ENCODE results near the gene PRKCA.

Gene PRKCA

DNA sequence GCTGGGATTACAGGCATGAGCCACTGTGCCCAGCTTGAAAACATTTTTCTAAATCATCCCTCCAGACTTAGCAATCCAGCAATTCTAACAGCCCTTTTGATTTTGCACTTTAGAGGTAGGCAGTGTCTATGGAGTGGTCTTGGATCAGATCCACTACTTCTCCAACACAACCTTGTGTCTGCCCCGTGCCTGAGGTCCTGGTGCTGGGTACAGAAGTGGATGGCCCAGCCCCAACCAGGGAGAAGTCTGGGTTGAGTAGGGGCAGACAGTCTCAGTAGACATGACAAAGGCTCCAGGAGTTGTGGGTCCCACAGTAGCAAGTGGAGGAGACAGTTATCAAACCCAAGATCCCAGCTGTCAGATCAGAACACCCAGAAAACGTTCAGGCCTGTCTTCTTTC lies 460.6 kb downstream of the PRKCA start:
- TF ChIP-seq RARB (CRISPR knock-in tag; IDR thresholded peaks at IDR 0.05) (no peak), SNAI2 (CRISPR knock-in tag; IDR thresholded peaks at IDR 0.05) (no peak), OSR1 (CRISPR knock-in tag; IDR thresholded peaks at IDR 0.05) (no peak), PPARA (CRISPR knock-in tag; IDR thresholded peaks at IDR 0.05; ENCODE audit: borderline replicate concordance) (no peak), BACH2 (CRISPR knock-in tag; IDR thresholded peaks at IDR 0.05; ENCODE audit: borderline replicate concordance) (no peak), ZNF565 (CRISPR knock-in tag; conservative IDR thresholded peaks at IDR 0.05; ENCODE audit: low read depth) (no peak), ZC3H10 (CRISPR knock-in tag; IDR thresholded peaks at IDR 0.05) (no peak), ZFP3 (CRISPR knock-in tag; IDR thresholded peaks at IDR 0.05) (no peak), TCF4 (CRISPR knock-in tag; IDR thresholded peaks at IDR 0.05; ENCODE audit: borderline replicate concordance) (no peak), GLIS3 (CRISPR knock-in tag; IDR thresholded peaks at IDR 0.05) (no peak), TOX (CRISPR knock-in tag; IDR thresholded peaks at IDR 0.05; ENCODE audit: borderline replicate concordance) (no peak), CSDC2 (CRISPR knock-in tag; IDR thresholded peaks at IDR 0.05) (no peak), ARNTL (CRISPR knock-in tag; IDR thresholded peaks at IDR 0.05; ENCODE audit: borderline replicate concordance, low read depth) (no peak)
- TF ChIP-seq, protein P1, sequence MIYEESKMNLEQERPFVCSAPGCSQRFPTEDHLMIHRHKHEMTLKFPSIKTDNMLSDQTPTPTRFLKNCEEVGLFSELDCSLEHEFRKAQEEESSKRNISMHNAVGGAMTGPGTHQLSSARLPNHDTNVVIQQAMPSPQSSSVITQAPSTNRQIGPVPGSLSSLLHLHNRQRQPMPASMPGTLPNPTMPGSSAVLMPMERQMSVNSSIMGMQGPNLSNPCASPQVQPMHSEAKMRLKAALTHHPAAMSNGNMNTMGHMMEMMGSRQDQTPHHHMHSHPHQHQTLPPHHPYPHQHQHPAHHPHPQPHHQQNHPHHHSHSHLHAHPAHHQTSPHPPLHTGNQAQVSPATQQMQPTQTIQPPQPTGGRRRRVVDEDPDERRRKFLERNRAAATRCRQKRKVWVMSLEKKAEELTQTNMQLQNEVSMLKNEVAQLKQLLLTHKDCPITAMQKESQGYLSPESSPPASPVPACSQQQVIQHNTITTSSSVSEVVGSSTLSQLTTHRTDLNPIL (CRISPR knock-in tag; IDR thresholded peaks at IDR 0.05; ENCODE audit: low read depth) = no peak
- TF ChIP-seq, protein P2, sequence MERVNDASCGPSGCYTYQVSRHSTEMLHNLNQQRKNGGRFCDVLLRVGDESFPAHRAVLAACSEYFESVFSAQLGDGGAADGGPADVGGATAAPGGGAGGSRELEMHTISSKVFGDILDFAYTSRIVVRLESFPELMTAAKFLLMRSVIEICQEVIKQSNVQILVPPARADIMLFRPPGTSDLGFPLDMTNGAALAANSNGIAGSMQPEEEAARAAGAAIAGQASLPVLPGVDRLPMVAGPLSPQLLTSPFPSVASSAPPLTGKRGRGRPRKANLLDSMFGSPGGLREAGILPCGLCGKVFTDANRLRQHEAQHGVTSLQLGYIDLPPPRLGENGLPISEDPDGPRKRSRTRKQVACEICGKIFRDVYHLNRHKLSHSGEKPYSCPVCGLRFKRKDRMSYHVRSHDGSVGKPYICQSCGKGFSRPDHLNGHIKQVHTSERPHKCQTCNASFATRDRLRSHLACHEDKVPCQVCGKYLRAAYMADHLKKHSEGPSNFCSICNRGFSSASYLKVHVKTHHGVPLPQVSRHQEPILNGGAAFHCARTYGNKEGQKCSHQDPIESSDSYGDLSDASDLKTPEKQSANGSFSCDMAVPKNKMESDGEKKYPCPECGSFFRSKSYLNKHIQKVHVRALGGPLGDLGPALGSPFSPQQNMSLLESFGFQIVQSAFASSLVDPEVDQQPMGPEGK (CRISPR knock-in tag; IDR thresholded peaks at IDR 0.05; ENCODE audit: borderline replicate concordance) = no peak
- TF ChIP-seq, protein P3, sequence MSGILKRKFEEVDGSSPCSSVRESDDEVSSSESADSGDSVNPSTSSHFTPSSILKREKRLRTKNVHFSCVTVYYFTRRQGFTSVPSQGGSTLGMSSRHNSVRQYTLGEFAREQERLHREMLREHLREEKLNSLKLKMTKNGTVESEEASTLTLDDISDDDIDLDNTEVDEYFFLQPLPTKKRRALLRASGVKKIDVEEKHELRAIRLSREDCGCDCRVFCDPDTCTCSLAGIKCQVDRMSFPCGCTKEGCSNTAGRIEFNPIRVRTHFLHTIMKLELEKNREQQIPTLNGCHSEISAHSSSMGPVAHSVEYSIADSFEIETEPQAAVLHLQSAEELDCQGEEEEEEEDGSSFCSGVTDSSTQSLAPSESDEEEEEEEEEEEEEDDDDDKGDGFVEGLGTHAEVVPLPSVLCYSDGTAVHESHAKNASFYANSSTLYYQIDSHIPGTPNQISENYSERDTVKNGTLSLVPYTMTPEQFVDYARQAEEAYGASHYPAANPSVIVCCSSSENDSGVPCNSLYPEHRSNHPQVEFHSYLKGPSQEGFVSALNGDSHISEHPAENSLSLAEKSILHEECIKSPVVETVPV (CRISPR knock-in tag; IDR thresholded peaks at IDR 0.05) = no peak
- TF ChIP-seq, protein P4, sequence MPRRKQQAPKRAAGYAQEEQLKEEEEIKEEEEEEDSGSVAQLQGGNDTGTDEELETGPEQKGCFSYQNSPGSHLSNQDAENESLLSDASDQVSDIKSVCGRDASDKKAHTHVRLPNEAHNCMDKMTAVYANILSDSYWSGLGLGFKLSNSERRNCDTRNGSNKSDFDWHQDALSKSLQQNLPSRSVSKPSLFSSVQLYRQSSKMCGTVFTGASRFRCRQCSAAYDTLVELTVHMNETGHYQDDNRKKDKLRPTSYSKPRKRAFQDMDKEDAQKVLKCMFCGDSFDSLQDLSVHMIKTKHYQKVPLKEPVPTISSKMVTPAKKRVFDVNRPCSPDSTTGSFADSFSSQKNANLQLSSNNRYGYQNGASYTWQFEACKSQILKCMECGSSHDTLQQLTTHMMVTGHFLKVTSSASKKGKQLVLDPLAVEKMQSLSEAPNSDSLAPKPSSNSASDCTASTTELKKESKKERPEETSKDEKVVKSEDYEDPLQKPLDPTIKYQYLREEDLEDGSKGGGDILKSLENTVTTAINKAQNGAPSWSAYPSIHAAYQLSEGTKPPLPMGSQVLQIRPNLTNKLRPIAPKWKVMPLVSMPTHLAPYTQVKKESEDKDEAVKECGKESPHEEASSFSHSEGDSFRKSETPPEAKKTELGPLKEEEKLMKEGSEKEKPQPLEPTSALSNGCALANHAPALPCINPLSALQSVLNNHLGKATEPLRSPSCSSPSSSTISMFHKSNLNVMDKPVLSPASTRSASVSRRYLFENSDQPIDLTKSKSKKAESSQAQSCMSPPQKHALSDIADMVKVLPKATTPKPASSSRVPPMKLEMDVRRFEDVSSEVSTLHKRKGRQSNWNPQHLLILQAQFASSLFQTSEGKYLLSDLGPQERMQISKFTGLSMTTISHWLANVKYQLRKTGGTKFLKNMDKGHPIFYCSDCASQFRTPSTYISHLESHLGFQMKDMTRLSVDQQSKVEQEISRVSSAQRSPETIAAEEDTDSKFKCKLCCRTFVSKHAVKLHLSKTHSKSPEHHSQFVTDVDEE (CRISPR knock-in tag; IDR thresholded peaks at IDR 0.05) = no peak
- no peak for ATAC-seq

DNA sequence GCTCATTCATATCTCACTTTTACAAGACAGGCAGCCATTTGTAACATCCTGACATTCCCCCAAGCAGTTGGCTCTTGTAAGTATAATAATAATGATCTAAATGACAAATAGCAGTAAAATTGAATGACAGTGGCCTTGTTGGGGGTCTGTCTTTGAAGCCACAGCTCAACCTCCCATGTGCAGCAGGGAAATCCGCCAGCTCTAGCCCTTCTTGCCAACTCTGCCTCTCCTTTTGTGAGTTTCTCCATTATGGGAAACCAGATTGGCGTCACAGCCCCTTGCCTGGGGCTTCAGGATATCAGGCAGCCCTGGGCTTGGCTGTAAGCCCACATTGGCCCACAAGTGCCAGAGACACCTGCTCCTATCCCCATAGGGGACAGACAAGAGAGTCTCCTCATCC lies 462.1 kb downstream of the PRKCA start:
- ATAC-seq = no peak
- TF ChIP-seq PPARA (CRISPR knock-in tag; IDR thresholded peaks at IDR 0.05; ENCODE audit: borderline replicate concordance) = no peak
- TF ChIP-seq, protein P3 (CRISPR knock-in tag; IDR thresholded peaks at IDR 0.05) = no peak
- no peak for TF ChIP-seq GLIS3 (CRISPR knock-in tag; IDR thresholded peaks at IDR 0.05)
- TF ChIP-seq, protein P1 (CRISPR knock-in tag; IDR thresholded peaks at IDR 0.05; ENCODE audit: low read depth) = no peak
- TF ChIP-seq SNAI2 (CRISPR knock-in tag; IDR thresholded peaks at IDR 0.05) = no peak
- no peak for TF ChIP-seq ZFP3 (CRISPR knock-in tag; IDR thresholded peaks at IDR 0.05)
- TF ChIP-seq RARB (CRISPR knock-in tag; IDR thresholded peaks at IDR 0.05) = no peak

DNA sequence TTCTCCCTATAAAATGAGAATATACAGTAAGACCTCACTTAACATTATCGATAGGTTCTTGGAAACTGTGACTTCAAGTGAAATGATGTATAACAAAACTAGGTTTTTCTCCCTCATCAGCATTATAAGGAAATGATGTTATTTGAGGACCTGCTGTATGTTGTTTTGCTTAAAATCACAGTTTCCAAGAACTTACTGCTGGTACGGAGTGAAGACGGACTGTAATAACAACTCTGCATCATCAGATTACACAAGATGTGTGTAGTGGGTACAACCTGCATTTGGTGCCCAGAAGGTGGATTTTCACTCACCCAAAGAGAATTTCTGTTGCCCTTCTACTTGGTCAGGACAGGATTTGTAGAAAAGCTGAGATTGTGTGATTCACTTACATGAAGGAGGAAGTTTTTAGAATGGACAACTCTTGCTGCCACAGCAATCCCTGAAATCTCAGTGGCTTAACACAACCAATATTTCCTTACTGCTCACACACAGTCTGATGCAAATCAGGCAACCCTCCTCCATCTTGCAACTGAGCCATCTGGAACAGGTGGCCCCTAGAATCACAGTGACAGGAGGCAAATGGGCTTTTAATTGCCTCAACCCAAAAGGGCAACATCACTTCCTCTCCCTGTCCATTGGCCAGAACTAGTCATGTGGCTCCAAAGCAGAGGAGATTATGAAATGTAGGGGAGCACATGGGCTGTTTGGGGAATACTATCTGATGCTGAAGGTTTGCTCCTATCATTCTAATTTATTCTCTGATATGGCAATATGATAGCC lies 464.9 kb downstream of the PRKCA start:
- no peak for TF ChIP-seq GLIS3 (CRISPR knock-in tag; IDR thresholded peaks at IDR 0.05)
- no peak for TF ChIP-seq TOX (CRISPR knock-in tag; IDR thresholded peaks at IDR 0.05; ENCODE audit: borderline replicate concordance)
- TF ChIP-seq BACH2 (CRISPR knock-in tag; IDR thresholded peaks at IDR 0.05; ENCODE audit: borderline replicate concordance) = no peak
- no peak for TF ChIP-seq ZNF565 (CRISPR knock-in tag; conservative IDR thresholded peaks at IDR 0.05; ENCODE audit: low read depth)
- TF ChIP-seq ZC3H10 (CRISPR knock-in tag; IDR thresholded peaks at IDR 0.05) = no peak
- TF ChIP-seq RARB (CRISPR knock-in tag; IDR thresholded peaks at IDR 0.05) = no peak
- TF ChIP-seq ZFP30 (CRISPR knock-in tag; IDR thresholded peaks at IDR 0.05) = no peak
- TF ChIP-seq, protein P4 (CRISPR knock-in tag; IDR thresholded peaks at IDR 0.05) = no peak
- no peak for ATAC-seq
